Kidney epithelial cell (primary cell): ENCODE data around the gene TFRC. TPM values are rescaled to one million over a fixed set of nuclear protein-coding genes. Genes with fewer than 3 reads are reported as not detected.
"Not testable (repeated sequence)": the region's sequence is repeated elsewhere in the genome, so short reads cannot be mapped to it uniquely, and the experiment has no call there.

Experiments used
- DNase-seq: peaks from one replicate; pipeline ENCODE4 v3.0.0-alpha.2; 2010; ENCODE audit warnings: low read depth
- H3K27me3 ChIP-seq: 2 replicates; pipeline ENCODE4 v1.6.0; 2011; ENCODE audit warnings: low read length; ENCODE audit not compliant: control insufficient read depth, insufficient read depth
- H3K36me3 ChIP-seq: 2 replicates; pipeline ENCODE4 v1.5.1; 2011; ENCODE audit warnings: low read length; ENCODE audit not compliant: control insufficient read depth, insufficient read depth
- H3K4me3 ChIP-seq: 2 replicates; pipeline ENCODE4 v1.5.1; 2011; ENCODE audit warnings: low read depth, mild to moderate bottlenecking, control low read depth, low read length
- total RNA-seq: library from RNA; depleted of rRNA; stranded (reverse); fragments of >200 nt; gene quantifications from 2 replicates; pipeline ENCODE4 v1.2.3, GENCODE V29; 2015
- TF ChIP-seq, protein P1 (sequence below): IDR thresholded peaks from 2 replicates; pipeline ENCODE4 v1.5.1; 2011; ENCODE audit warnings: mild to moderate bottlenecking, moderate library complexity, low read length, control low read depth, inconsistent platforms; ENCODE audit not compliant: insufficient read depth, poor library complexity, severe bottlenecking

The TFRC gene
- total RNA-seq, 1 donor from 2014 or later, result 97.9 TPM

DNA sequence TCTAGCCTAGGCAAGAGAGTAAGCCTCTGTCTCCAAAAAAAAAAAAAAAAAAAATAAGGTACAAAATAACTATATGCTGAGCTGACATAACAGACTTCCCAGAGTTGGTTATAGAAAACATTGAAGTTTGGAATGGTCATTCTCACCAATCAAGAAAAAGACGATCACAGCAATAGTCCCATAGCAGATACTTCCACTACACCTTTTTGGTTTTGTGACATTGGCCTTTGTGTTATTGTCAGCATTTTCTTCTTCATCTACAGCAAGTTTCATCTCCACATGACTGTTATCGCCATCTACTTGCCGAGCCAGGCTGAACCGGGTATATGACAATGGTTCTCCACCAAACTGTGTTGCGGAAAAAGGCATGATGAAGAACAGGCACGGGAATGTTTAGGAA lies 6.9 kb downstream of the TFRC start:
- Histone ChIP-seq H3K36me3 (no peaks in the 10 kb centered on the region), H3K27me3 (no peaks in the 10 kb centered on the region), H3K4me3 (no peak overlapping the region)
- DNase-seq, result no peak
- TF ChIP-seq, protein P1, sequence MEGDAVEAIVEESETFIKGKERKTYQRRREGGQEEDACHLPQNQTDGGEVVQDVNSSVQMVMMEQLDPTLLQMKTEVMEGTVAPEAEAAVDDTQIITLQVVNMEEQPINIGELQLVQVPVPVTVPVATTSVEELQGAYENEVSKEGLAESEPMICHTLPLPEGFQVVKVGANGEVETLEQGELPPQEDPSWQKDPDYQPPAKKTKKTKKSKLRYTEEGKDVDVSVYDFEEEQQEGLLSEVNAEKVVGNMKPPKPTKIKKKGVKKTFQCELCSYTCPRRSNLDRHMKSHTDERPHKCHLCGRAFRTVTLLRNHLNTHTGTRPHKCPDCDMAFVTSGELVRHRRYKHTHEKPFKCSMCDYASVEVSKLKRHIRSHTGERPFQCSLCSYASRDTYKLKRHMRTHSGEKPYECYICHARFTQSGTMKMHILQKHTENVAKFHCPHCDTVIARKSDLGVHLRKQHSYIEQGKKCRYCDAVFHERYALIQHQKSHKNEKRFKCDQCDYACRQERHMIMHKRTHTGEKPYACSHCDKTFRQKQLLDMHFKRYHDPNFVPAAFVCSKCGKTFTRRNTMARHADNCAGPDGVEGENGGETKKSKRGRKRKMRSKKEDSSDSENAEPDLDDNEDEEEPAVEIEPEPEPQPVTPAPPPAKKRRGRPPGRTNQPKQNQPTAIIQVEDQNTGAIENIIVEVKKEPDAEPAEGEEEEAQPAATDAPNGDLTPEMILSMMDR, result no peak

- Histone ChIP-seq H3K4me3 (no peak overlapping the region), H3K36me3 (no peaks in the 10 kb centered on the region), H3K27me3 (no peaks in the 10 kb centered on the region)
- no peak for DNase-seq
- TF ChIP-seq, protein P1, result peak; percentile 74
Measured at GRCh38 chr3:196073255-196073753, 8.6 kb downstream of the TFRC start.

DNA sequence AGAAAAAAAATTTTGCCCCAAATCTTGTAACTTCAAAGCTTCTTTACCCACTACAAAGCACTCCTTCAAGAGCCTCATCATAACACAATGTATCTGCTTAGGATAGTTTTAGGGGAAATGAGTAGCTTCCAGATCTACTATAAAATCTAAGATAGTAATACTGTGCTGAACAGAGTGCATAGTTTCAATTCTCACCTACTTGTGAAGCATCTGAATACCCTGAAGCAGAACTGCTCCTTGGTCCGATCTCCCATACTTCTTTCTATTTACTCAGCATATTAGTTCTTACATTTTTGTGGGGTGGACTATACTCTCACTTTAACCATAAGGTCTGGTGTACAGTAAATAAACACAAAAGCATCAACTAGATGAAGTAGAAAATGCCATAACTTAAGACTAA lies 9.6 kb downstream of the TFRC start:
- TF ChIP-seq, protein P1, result no peak
- no peak overlapping the region for H3K4me3 ChIP-seq
- H3K27me3 ChIP-seq, result no peaks in the 10 kb centered on the region
- H3K36me3 ChIP-seq, result no peaks in the 10 kb centered on the region
- no peak for DNase-seq

- not testable (repeated sequence) for DNase-seq, H3K27me3 ChIP-seq, H3K36me3 ChIP-seq, H3K4me3 ChIP-seq
Measured at GRCh38 chr3:196068812-196069211, 13.1 kb downstream of the TFRC start.

DNA sequence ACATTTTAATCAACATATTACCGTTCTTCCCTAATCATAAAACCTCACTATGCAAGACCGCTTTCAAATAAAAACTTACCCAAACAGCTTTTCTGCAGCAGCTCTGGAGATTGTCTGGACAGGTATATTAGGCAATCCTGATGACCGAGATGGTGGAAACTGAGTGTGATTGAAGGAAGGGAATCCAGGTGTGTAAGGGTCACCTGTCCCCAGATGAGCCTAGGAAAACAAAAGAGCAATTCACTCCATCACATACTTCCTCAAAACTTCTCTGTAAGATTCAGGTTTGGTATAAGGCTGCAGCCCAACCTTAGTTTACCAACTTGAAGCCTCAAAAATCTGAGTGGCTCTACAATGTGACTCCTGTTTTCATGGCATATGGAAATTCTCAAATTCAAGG lies 14.5 kb downstream of the TFRC start:
- DNase-seq, result no peak
- H3K4me3 ChIP-seq, result no peak overlapping the region
- H3K27me3 ChIP-seq, result no peaks in the 10 kb centered on the region
- TF ChIP-seq, protein P1, result no peak
- peaks cover 1% of the 10 kb centered on the region for H3K36me3 ChIP-seq

DNA sequence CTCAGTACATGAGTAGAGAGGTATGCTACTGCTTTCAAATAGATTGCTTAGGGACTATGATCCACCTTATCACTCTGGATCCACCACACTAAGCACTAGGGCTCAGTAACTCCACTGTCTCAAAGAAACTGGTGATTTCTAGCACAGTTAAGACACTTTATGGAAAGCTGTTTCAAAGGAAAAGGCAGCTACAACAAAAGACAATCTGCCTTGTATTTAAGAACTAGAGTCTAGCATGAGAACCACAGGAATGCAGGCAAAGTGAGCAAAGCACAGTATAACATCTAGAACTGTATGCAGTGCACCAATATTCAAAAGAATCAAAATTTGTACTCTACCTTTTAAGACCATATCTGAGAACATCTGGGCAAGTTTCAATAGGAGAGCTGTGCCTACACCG lies 17.9 kb downstream of the TFRC start:
- TF ChIP-seq, protein P1, result no peak
- Histone ChIP-seq H3K36me3 (peaks cover 1% of the 10 kb centered on the region), H3K27me3 (no peaks in the 10 kb centered on the region), H3K4me3 (no peak overlapping the region)
- no peak for DNase-seq

- Histone ChIP-seq H3K36me3 (peaks cover 1% of the 10 kb centered on the region), H3K4me3 (no peak overlapping the region), H3K27me3 (no peaks in the 10 kb centered on the region)
- TF ChIP-seq, protein P1, result no peak
- no peak for DNase-seq
Measured at GRCh38 chr3:196063456-196063855, 18.4 kb downstream of the TFRC start.
